ENCODE results near the gene STX2. TPM values are rescaled to one million over a fixed set of nuclear protein-coding genes. Genes with fewer than 3 reads are reported as not detected.
"Not testable (repeated sequence)": the region's sequence is repeated elsewhere in the genome, so short reads cannot be mapped to it uniquely, and the experiment has no call there.

The STX2 gene
- total RNA-seq, 1 experiment from 2014 or later, result 40.6 TPM

DNA sequence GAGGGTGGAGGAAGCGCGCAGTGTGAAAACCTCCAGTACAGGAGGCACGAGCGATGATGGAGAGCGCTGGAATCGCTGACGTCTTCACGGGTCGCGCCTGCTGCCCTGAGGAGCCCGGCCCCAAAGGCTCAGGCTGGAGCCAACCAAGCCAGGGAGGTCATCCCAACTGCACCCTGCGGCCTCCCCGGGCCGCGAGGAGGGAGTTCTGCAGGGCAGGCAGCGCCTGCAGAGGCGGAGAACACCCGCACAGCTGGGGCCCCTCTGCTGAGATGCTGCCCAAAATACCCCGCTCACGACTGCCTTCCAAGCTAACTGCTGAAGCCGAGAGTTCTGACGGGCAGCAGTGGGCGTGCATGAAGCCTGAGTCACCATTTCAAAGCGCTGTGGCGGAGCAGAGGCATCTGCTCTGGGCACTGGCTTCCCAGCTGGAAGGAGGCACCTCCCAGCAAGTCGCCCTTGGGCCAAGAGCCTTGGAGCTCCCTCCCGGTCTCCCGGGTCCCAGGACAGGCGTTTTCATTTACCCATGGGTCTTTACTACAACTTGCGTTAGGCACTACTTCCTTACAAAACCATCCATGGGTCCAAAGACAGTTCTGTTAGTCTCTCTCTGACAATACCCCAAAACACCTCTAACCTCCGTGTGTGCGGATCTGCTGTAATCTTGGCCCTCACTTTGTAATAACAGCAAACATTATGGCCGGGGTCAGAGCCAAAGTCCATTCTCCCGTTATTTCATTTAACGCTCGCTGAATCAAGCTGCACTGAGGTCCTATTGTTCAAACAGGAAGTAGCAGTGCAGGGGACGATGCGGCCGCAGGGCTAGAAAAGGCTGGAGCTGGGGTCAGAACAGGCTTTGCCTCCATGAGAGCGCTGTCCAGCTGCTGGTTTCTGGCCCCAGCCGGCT lies 62.8 kb downstream of the STX2 start:
- DNase-seq (ENCODE audit: extremely low read depth, low read depth), result peak; percentile 63

DNA sequence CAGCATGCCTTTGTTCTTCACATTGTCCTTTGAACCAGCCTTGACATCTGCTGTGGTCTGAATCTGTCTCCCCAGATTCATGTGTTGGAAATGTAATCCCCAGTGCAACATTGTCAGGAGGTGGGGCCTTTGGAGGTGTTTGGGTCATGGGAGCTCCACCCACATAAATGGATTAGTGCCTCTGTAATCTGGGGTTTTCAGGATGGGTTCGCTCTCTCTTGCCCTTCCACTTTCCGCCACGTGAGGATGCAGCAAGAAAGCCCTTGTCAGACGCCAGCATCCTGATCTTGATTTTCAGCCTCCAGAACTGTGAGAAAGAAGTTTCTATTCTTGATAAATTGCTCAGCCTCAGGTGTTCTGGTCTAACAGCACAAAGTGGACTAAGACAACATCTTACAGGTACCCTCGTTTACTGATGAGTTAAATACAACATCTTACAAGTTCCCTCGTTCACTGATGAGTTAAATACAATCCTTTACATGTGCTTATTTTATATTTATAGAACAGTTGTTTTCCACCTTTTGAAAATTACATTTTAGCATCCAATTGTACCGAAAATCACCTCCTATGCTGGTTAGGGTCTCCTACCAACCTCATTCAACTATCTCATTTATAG lies 68.5 kb downstream of the STX2 start:
- DNase-seq (ENCODE audit: extremely low read depth, low read depth), result no peak

DNA sequence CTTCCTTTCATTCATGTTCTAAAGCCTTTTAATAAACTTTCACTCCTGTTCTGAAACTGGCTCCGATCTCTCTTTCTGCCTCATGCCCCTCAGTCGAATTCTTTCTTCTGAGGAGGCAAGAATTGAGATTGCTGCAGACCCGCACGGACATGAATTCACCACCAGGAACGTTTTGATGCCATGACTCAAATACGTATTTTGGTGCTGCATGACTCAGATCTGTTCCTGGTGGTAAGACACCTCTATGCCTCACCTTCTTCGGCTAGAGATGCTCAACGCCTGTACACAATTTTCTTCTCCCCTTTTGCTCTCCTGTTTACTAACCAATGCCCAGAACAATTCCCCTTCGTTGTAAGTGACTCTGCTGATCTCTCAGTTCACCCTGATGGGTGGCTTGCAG lies 70.9 kb downstream of the STX2 start:
- DNase-seq (ENCODE audit: extremely low read depth, low read depth), result no peak

DNA sequence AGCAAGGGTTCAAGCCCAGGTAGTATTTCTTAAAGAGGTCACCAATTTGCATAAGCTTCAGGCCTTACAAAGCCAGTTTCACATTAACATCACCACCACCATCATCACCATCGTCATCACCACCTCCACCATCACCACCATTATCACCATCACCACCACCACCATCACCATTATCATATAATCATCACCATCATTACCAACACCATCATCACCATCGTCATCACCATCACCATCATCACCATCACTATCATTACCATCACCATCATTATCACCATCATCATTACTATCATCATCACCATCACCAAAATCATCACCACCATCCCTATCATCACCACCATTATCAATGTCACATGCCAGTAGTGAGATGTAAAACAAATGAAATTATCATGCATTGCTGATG lies 72.6 kb downstream of the STX2 start:
- DNase-seq (ENCODE audit: extremely low read depth, low read depth), result no peak

DNA sequence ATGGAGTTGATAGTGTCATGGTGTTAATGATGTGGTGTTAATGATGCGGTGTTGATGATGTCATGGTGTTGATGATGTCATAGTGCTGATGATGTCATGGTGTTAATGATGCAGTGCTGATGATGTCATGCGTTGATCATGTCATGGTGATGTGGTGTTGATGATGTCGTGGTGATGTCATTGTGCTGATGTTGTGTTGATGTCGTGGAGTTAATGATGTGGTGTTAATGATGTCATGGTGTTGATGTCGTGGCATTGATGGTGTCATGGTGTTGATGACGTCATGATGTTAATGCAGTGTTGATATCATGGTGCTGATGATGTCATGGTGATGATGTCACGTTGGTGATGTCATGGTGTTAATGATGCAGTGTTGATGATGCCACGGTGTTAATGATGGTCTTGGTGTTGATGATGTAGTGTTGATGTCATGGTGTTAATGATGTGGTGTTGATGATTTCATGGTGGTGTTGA lies 73.8 kb downstream of the STX2 start:
- peak; percentile 38 for DNase-seq (ENCODE audit: extremely low read depth, low read depth)

DNA sequence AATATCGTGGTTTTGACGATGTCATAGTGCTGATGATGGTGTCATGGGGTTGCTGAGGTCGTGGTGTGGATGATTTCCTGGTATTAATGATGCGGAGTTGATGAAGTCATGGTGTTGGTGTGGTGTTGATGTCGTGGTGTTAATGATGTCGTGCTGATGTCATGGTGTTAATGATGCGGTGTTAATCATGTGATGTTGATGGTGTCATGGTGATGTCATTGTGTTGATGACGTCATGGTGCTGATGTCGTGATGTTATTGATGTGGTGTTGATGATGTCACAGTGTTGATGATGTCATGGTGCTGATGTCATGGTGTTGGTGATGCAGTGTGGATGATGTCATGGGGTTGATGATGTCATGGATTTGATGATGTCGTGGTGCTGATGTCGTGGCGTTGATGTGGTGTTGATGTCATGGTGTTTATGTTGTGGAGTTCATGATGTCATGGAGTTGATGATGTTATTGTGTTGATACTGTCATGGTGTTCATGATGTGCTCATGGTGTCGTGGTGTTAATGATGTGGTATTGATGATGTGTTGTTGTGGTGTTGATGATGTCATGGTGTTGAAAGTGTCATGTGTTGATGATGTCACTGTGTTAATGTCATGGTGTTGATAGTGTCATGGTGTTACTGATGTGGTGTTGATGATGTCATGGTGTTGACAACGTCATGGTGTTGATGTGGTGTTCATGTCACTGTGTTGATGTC lies 74.4 kb downstream of the STX2 start:
- DNase-seq (ENCODE audit: extremely low read depth, low read depth), result peak; percentile 56

DNA sequence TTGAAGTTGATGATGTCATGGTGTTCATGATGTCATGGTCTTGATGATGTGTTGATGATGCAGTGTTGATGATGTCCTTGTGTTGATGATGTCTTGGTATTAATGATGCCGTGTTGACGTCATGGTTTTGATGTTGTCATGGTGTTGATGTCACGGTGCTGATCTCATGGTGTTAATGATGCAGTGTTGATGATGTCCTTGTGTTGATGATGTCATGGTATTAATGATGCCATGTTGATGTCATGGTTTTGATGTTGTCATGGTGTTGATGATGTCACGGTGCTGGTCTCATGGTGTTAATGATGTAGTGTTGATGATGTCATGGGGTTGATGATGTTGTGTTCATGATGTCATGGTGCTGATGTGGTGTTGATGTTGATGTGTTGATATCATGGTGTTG lies 75.0 kb downstream of the STX2 start:
- peak; percentile 41 for DNase-seq (ENCODE audit: extremely low read depth, low read depth)

DNA sequence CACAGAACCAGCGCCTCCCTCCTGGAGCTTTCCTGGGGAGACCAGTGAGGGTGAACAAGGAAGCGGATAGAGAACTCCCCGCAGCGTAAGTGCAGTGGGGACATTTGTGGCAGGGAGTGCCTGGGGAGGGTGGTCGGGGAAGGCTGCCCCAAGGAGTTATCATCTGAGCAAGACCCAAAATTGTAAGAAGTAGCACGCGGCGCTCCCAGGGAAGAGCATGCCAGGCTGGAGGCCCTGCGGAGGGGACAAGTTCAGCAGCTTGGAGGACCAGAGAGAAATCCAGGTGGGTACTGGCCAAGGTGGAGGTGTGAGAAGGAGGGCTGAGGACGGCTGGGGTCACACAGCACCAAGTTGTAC lies 76.8 kb downstream of the STX2 start:
- DNase-seq (ENCODE audit: extremely low read depth, low read depth), result no peak

DNA sequence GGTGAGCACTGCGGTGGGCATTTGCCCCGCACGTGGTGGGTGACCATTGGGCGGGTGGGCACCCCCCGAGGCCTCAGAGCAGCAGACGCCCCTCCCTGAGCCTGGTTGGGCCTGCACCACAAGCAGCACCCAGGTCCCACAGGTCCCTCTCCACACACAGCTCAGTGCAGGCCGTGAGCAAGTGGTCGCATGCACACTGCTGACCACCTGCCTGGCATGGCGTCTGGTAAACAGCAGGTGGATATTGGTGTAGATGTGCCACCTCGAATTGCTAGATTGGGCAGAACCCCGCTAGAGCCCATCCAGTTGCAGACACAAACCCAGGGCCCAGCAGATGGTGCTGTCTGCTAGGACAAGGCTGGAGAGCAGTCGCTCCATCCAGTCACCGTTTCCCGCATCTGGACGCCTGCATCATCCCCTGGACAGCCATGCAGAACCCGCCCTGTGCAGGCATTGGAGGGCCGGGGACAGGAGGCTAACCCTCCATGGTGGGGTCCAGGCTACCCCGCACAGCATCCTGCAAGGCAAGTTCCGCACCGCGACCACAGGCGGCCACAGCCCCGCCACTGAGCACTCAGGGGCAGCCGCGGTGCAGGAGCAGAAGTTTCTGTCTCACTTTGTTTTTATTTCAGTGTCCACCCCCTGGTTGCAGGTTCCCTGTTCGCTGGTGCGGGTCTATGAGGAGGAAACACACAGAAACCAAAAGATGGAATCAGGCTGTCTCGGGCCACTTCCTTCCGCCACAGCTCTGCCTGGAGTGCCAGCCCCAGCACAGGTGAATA lies 77.3 kb downstream of the STX2 start:
- DNase-seq (ENCODE audit: extremely low read depth, low read depth), result peak; percentile 78

DNA sequence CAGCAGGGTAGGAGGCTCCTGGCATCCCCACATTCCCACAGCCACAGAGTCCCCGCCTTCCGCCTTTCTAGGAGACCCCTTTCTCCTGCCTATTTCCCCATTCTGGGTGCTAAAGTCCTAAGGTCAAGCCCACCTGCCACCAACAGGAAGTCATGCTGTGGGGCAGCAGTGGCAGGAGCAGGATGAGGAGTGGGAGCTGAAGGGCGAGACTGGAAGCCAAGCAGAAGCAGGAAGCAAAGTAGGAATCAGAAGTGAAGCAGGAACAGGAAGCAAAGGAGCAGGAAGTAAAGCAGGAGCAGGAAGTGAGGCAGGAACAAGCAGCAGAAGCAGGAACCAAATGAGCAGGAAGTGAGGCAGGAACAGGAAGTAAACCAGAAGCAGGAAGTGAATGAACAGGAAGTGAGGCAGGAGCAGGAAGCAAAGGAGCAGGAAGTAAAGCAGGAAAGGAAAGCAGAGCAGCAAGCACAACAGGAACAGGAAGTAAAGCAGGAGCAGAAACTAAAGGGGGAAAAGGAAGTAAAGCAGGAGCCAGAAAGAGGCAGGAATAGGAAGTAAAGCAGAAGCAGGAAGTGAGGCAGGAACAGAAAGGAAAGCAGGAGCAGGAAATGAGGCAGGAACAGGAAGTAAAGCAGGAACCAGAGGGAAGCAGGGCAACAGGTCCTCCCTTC lies 84.7 kb downstream of the STX2 start:
- DNase-seq (ENCODE audit: extremely low read depth, low read depth), result no peak

DNA sequence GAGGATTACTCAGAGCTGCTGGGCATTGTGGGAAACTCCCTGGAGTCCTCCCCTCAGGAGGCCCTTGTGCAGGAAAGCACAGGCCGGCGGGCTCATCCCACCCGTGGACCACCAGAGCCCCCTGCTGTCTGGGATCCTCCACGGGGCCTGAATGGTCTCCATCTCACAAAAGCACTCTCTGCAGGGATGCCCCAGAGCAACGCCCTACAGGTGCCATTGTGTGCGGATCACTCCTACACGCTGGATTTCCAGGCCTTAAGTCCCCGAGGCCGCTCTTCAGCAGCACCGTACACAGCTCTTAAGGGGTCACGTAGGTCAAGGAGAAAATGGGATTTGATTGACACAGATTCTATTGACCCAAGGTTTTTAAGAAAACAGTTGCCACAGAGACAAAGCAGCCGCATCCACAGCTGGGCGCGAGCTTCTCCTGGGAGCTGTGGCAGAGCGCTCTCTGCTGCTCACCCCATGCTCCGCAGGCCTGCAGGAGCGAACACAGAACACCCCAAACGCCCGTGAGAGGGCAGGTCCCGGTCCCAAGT lies 86.3 kb downstream of the STX2 start:
- no peak for DNase-seq (ENCODE audit: extremely low read depth, low read depth)

DNA sequence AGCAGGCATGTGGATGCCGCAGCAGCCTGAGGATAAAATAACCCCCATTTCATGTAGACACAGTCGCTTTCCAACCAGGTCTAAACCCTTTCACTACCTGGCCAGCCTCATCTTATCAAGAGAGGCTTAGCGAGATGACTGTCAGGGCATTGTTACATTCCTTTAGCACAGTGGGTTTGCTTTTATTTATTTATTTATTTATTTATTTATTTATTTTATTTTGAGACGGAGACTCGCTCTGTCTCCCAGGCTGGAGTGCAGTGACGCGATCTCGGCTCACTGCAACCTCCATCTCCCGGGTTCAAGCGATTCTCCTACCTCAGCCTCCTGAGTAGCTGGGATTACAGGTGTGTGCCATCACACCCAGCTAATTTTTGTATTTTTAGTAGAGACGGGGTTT lies 87.0 kb downstream of the STX2 start:
- DNase-seq (ENCODE audit: extremely low read depth, low read depth), result not testable (repeated sequence)

DNA sequence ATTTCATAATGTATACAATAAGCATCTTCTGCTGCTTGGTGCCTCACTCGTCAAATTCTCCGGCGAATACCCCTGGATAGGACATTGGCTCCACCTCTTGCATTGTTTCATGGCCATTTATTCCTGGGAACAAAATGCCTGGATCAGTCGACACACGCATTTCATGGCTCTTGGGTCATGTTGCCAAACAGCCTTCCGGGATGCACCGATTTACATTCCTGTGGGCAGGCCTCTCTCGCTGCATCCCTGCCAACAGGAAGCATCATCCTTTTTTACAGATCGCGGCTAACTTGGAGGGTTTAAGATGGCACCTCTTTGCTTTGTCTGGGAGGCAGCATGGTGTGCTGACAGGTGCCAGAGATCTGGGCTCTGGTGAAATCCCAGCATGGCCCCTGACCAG lies 90.3 kb downstream of the STX2 start:
- no peak for DNase-seq (ENCODE audit: extremely low read depth, low read depth)

DNA sequence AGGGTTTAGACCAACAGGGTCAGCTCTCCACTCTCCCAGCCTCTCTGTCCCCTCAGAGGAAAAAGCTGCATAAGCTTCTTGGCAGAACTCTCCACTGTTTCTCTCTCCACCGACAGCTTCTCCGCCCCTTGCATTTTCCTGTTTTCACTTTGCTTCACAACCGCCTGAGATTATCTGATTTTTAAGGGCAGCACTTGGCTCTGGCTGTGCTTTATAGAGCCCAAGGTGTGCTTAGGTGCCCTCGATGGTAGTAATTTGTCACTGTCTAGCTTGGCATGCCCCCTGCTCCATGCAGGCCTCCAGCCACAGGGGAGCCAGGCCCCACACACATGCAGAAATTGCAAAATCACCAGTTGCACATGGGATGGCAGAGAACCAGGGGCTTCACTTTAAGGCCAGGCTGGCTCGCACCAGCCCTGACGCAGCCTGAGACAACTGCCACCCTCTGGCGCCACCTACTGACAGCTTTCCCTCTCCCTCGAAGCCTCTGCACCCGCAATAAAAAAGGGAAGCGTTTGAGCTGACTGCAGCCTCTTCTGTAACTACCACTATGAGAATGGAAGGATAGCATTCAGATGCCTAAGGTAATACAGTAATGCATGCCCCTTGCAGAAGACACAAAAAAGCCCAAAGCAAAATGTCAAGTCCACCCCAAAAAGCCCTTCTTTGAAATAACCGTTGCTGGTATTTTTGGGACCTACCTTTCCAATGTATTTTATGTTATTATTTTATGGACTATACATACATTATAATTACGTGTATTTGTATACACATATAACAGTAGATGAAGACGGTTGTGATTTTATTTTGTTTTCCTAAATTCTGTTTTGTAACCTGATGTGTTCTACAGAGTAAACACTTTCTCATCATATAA lies 90.9 kb downstream of the STX2 start:
- peak; percentile 70 for DNase-seq (ENCODE audit: extremely low read depth, low read depth)

DNA sequence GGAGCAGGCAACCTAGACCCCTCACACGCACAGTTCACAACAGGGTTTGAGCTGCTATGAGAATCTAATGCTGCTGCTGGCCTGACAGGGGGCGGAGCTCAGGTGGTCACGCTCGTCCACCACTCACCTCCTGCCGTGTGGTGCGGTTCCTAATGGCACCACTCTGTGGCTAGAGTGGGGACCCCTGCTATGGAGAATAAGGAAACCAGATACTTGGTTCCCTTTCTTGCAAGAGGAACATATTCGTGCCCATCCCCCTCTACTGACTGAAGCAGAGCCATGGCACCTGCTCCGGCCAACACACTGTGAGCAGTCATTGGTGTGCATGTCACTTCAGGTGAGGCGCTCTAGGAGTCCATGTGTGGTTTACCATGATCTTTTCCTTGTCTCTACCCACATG lies 92.5 kb downstream of the STX2 start:
- DNase-seq (ENCODE audit: extremely low read depth, low read depth), result no peak

DNA sequence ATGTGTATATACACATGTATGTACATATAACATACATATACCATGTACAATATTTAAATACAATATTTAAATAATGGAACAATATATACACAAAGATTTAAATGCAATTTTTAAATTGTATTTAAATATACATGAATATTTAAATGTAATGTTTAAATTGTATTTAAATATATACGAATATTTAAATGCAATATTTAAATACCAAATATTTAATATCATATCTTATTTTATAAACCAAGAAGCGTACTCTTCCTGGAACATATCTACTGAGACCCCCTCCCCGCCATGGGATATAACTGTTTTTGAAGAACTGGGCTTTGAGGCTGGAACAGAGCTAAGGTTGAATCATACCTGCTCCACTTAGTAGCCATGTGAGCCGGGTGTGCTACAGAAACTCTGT lies 93.1 kb downstream of the STX2 start:
- DNase-seq (ENCODE audit: extremely low read depth, low read depth), result no peak

DNA sequence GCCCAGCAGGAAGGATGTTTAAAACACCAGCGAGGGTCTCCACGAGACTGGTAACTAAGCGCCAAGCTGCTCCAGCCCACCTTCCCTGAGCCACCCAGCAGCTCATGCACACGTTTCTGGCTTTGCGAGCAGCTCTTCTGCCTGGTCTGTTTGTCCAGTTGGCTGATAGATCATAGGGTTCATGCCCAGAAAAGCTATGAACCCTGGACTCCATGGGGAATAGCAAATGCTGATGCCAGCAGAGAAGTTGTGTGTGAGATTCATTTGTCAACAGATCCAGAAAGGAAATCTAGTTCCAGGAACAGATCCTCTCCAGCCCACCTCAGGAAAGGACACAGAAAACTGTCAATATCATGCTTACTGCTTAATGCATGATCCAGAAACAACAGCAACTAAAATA lies 94.8 kb downstream of the STX2 start:
- no peak for DNase-seq (ENCODE audit: extremely low read depth, low read depth)

DNA sequence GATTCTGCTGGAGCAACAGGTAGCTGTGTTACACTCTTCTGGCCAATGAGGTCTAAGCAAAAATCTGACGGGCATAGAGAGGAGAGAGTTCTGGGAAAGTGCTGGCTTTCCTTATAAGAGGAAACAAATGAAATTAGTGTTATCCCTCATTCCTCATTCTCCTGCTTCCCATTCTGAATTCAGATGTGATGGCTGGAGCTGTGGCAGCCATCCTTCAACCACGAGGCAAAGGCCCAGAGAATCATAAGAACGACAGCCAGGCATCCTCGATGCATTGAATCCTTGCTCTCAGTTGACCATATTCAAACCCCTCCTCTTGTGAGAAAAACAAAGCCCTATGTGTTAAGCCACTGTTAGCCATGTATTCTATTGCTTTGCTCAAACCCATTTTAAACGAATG lies 95.4 kb downstream of the STX2 start:
- DNase-seq (ENCODE audit: extremely low read depth, low read depth), result no peak

DNA sequence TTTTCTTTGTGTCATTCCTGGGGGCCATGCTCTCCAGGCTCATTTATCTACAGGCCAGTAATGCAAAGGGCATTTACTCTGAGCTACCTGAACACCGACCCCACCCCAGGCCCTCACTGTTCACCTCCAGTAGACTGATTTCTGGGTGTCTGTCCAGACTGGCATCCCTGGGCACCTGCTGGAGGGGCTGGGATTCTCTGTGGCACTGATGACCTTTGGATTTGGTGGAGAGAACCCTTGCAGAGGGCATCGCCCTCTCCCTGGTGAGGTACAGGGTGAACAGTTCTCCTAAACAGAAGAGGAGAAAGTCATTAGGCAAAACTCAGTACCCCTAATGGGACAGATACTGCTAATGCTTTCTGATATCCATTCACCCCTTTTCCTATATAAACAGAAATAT lies 95.9 kb downstream of the STX2 start:
- DNase-seq (ENCODE audit: extremely low read depth, low read depth), result no peak
